Fibroblast of lung (primary cell): ENCODE data around the gene PTPRE. TPM values are rescaled to one million over a fixed set of nuclear protein-coding genes. Genes with fewer than 3 reads are reported as not detected.

Experiments
- DNase-seq, 2 donors: peaks; one replicate each; pipeline versions ENCODE4 v3.0.0 to v3.0.0-alpha.2; 2010; ENCODE audit warnings: low read depth in 2 of 2
- H2AFZ ChIP-seq: 2 replicates; pipeline ENCODE4 v1.5.1; 2012; ENCODE audit warnings: low read length, control low read depth, inconsistent platforms
- H3K27ac ChIP-seq: 2 replicates; pipeline ENCODE4 v1.5.1; 2011; ENCODE audit warnings: low read length, control low read depth; ENCODE audit not compliant: insufficient read depth
- H3K27me3 ChIP-seq: 2 replicates; pipeline ENCODE4 v1.5.1; 2011; ENCODE audit warnings: mild to moderate bottlenecking, low read length; ENCODE audit not compliant: control insufficient read depth, insufficient read depth
- H3K36me3 ChIP-seq: 2 replicates; pipeline ENCODE4 v1.5.1; 2011; ENCODE audit warnings: low read length; ENCODE audit not compliant: control insufficient read depth, insufficient read depth
- H3K4me1 ChIP-seq: 2 replicates; pipeline ENCODE4 v1.5.1; 2011; ENCODE audit warnings: low read length; ENCODE audit not compliant: control insufficient read depth, insufficient read depth; ENCODE audit errors: extremely low read depth
- H3K4me2 ChIP-seq: 2 replicates; pipeline ENCODE4 v1.5.1; 2011; ENCODE audit warnings: low read length, control low read depth; ENCODE audit not compliant: insufficient read depth; ENCODE audit errors: extremely low read depth
- H3K4me3 ChIP-seq, 4 experiments: fragments of 200-600 bp in 1 of 4; sonication (generic) in 1 of 4; replicated peaks in 1 of 4; 2 replicates each; pipeline ENCODE4 v1.5.1; 2011 to 2016; ENCODE audit warnings: low read length in 4 of 4, low read depth in 3 of 4, mild to moderate bottlenecking in 3 of 4, control low read depth in 2 of 4, inconsistent platforms in 1 of 4, mixed read lengths in 1 of 4; ENCODE audit not compliant: insufficient read depth in 1 of 4; ENCODE audit errors: control extremely low read depth in 1 of 4
- H3K79me2 ChIP-seq: 2 replicates; pipeline ENCODE4 v1.5.1; 2012; ENCODE audit warnings: mild to moderate bottlenecking, low read length, inconsistent platforms; ENCODE audit not compliant: control insufficient read depth, insufficient read depth
- H3K9ac ChIP-seq: 2 replicates; pipeline ENCODE4 v1.5.1; 2011; ENCODE audit warnings: mild to moderate bottlenecking, low read length, control low read depth; ENCODE audit not compliant: insufficient read depth
- H3K9me3 ChIP-seq: 2 replicates; pipeline ENCODE4 v1.5.1; 2012; ENCODE audit warnings: low read depth, low read length; ENCODE audit not compliant: control insufficient read depth, insufficient read depth
- H4K20me1 ChIP-seq: 2 replicates; pipeline ENCODE4 v1.5.1; 2011; ENCODE audit warnings: low read length; ENCODE audit not compliant: control insufficient read depth, insufficient read depth; ENCODE audit errors: extremely low read depth
- EZH2 ChIP-seq: IDR thresholded peaks from 2 replicates; pipeline ENCODE4 v1.5.1; 2012; ENCODE audit warnings: low read length, control low read depth, mild to moderate bottlenecking; ENCODE audit errors: missing control alignments
- polyA plus RNA-seq, 2 donors: library from polyadenylated mRNA; depleted of rRNA in 1 of 2; stranded (reverse) in 1 of 2; unstranded in 1 of 2; fragments of >200 nt; gene quantifications; 2 replicates each; pipeline ENCODE4 v1.2.1, GENCODE V29; 2011 to 2012; ENCODE audit warnings: missing spikeins in 1 of 2
- total RNA-seq: library from RNA; depleted of rRNA; stranded (reverse); fragments of >200 nt; gene quantifications from 2 replicates; pipeline ENCODE4 v1.2.1, GENCODE V29; 2014
- TF ChIP-seq, protein P1 (sequence below), 2 donors: IDR thresholded peaks in 1 of 2; conservative IDR thresholded peaks in 1 of 2; 1 replicate in 1 of 2; 2 replicates in 1 of 2; pipeline ENCODE4 v1.5.1; 2011 to 2012; ENCODE audit warnings: low read length in 2 of 2, control low read depth in 1 of 2, inconsistent platforms in 1 of 2, low read depth in 1 of 2, mild to moderate bottlenecking in 1 of 2

Gene PTPRE
- total and polyA plus RNA-seq, 2 donors (not counting 1 experiment from before 2014, with no cell fraction given): 0.75 to 1.8 TPM

DNA sequence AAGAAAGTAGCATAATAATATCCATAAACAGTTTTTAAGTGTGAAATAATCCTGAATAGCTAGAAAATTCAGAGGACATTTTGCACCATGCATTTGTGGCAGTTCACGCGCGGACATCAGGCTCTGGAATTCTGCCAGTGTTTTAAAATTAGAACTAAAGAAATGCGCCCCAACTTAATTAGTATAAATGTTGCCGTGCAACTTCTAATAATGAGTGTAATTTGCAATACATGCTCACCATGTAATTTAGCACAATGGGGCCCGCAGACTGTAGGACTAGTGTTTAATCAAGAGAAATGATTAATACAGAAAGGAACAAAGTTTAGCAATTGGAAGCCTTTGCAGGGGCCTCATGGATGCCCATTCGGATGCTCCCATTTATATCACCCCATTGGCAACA lies 96.6 kb downstream of the PTPRE start:
- no peaks in the 10 kb centered on the region for H3K79me2 ChIP-seq
- TF ChIP-seq EZH2: no peak
- TF ChIP-seq, protein P1, sequence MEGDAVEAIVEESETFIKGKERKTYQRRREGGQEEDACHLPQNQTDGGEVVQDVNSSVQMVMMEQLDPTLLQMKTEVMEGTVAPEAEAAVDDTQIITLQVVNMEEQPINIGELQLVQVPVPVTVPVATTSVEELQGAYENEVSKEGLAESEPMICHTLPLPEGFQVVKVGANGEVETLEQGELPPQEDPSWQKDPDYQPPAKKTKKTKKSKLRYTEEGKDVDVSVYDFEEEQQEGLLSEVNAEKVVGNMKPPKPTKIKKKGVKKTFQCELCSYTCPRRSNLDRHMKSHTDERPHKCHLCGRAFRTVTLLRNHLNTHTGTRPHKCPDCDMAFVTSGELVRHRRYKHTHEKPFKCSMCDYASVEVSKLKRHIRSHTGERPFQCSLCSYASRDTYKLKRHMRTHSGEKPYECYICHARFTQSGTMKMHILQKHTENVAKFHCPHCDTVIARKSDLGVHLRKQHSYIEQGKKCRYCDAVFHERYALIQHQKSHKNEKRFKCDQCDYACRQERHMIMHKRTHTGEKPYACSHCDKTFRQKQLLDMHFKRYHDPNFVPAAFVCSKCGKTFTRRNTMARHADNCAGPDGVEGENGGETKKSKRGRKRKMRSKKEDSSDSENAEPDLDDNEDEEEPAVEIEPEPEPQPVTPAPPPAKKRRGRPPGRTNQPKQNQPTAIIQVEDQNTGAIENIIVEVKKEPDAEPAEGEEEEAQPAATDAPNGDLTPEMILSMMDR (conservative IDR thresholded peaks at IDR 0.05 in 1 of 2, IDR thresholded peaks at IDR 0.05 in 1 of 2; ENCODE audit: low read depth in 1 of 2, low read length in 2 of 2): no peak

DNA sequence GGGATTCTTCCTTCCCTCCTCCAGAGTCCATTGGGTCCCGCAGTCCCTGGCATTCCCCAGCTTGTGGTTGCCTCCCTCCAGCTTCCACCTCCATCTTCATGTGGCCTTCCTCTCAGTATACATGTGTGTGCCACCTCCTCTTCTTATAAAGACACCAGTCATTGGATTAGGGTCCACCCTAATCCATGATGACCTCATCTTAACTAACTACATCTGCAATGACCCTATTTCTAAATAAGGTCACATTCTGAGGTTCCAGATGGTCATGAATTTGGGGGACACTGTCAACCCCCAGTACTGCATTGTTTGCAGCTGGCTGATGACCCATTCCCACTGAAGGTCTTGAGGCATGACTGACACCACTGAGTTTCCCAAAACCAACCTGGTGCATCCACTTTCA lies 99.0 kb downstream of the PTPRE start:
- Histone ChIP-seq H4K20me1 (no peaks in the 10 kb centered on the region), H3K9me3 (no peaks in the 10 kb centered on the region), H3K36me3 (no peaks in the 10 kb centered on the region), H2AFZ (no peak overlapping the region), H3K9ac (no peak overlapping the region), H3K27ac (no peak overlapping the region), H3K27me3 (no peaks in the 10 kb centered on the region), H3K79me2 (no peaks in the 10 kb centered on the region), H3K4me3 (no peak overlapping the region), H3K4me2 (no peak overlapping the region), H3K4me1 (no peaks in the 10 kb centered on the region)
- DNase-seq: no peak
- TF ChIP-seq EZH2: no peak
- TF ChIP-seq, protein P1 (conservative IDR thresholded peaks at IDR 0.05 in 1 of 2, IDR thresholded peaks at IDR 0.05 in 1 of 2; ENCODE audit: low read depth in 1 of 2, low read length in 2 of 2): no peak

More for the DNA sequence above, 96.6 kb downstream of the PTPRE start:
- H3K4me2 ChIP-seq: no peak overlapping the region
- H3K36me3 ChIP-seq: no peaks in the 10 kb centered on the region
- H3K9me3 ChIP-seq: no peaks in the 10 kb centered on the region
- no peak overlapping the region for H3K9ac ChIP-seq
- no peak overlapping the region for H2AFZ ChIP-seq
- H3K27me3 ChIP-seq: no peaks in the 10 kb centered on the region
- no peak for DNase-seq
- H4K20me1 ChIP-seq: no peaks in the 10 kb centered on the region
- H3K4me3 ChIP-seq: no peak overlapping the region
- no peaks in the 10 kb centered on the region for H3K4me1 ChIP-seq
- H3K27ac ChIP-seq: no peak overlapping the region

DNA sequence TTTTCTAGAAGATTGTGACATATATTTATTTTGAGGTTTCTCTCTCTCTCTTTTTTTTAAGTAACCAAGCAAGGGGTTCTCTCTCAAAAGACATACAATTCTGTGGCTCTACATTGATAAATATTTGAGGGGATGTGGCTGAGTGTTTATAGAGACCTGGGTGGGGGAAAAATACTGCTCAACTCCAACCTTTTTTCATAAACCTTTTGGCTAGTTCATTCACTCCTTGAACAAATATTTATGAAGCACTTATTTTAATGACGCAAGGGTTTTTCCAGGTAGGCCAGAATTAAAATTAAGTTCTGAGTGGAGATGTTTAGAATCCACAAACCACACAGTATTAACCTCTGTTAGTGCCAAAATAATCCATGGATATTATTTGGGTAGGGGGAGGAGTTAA lies 100.2 kb downstream of the PTPRE start:
- H3K9me3 ChIP-seq: no peaks in the 10 kb centered on the region
- no peaks in the 10 kb centered on the region for H3K79me2 ChIP-seq
- no peak for DNase-seq
- H3K9ac ChIP-seq: no peak overlapping the region
- H3K4me1 ChIP-seq: no peaks in the 10 kb centered on the region
- H3K4me3 ChIP-seq: no peak overlapping the region
- no peaks in the 10 kb centered on the region for H3K36me3 ChIP-seq
- no peaks in the 10 kb centered on the region for H3K27me3 ChIP-seq
- H2AFZ ChIP-seq: no peak overlapping the region
- H3K27ac ChIP-seq: no peak overlapping the region
- TF ChIP-seq, protein P1 (conservative IDR thresholded peaks at IDR 0.05 in 1 of 2, IDR thresholded peaks at IDR 0.05 in 1 of 2; ENCODE audit: low read depth in 1 of 2, low read length in 2 of 2): no peak
- TF ChIP-seq EZH2: no peak
- H4K20me1 ChIP-seq: no peaks in the 10 kb centered on the region
- H3K4me2 ChIP-seq: no peak overlapping the region
